GM18519 (cell line): ENCODE measurements around the gene GPC6.

ENCODE experiments used
- ATAC-seq: cut with Tn5 transposase; IDR thresholded peaks from one replicate; pipeline ENCODE4 v1.9.1; 2021; ENCODE audit warnings: mild to moderate bottlenecking, moderate library complexity; ENCODE audit not compliant: unreplicated experiment, low FRiP score

The GPC6 gene

DNA sequence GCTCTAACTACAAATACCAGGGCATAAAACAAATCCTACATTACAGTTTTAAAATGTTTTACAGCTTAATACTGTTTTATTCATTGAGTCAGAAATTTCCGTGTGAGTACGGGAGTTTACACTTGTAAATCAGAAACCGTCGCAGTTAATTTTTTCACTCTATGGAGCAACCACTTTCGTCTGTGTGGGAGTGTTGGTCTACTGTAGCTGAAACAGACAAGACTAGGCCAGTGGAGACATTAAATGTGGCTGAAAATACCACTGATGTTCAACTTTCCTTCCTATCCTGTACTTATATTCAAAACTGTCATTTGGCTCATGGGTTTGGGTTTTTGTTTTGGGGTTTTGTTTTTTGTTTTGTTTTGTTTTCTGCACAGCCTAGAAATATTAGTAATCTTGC lies 984.2 kb downstream of the GPC6 start:
- ATAC-seq: peak; percentile 66

DNA sequence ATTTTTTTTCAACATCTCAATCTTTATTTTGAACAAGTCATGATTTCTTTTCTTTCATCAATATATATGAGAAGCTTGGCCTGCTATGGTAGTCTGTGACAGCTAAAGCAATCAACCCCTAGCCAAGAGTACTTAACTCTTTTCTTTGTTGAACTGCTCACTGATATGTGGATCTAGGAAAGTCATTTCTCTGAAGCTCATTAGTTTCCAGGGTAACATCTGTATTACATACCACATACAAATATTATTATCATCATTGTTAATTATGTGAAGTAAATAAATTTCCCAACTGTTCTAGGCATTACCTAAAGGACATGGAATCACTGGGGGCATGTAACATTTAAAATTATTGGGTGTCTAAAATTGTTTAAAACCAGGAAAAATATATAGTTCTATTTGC lies 985.6 kb downstream of the GPC6 start:
- no peak for ATAC-seq

DNA sequence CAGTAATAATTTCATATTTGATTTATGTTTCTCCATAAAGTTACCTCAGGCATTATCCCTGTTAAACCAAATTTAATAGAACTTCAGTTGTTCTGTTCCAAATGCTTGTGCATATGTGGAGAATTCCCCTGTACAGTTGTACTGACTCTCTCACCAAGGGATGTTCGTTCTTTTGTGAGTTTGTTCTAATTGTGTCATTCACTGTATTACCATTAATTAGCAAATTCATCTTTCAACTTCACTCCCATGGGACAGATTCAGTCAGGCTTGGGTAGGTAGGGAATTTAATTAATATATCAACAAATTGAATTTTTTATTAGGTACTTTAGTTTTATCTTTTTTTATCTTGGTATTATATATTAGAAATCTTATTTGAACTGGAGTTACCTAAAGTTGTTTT lies 987.5 kb downstream of the GPC6 start:
- no peak for ATAC-seq

DNA sequence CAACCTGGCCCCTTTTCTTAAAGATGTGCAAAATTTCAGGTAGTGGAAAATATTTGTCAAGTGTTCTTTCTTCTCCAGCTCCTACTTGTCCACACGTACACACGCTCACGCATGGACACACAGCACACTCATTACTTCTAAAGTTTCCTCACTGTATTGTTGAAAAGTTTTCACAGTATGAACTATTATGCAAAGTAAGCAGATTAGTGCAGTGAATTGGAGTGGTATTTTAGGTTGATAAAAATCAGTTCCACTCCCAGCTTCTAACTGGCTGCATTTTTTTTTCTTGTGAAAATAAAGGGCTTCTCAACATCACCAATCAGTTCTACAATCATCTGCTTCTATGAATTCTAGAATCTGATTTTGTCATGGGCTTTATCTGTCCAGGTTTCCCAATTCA lies 988.4 kb downstream of the GPC6 start:
- ATAC-seq: no peak

DNA sequence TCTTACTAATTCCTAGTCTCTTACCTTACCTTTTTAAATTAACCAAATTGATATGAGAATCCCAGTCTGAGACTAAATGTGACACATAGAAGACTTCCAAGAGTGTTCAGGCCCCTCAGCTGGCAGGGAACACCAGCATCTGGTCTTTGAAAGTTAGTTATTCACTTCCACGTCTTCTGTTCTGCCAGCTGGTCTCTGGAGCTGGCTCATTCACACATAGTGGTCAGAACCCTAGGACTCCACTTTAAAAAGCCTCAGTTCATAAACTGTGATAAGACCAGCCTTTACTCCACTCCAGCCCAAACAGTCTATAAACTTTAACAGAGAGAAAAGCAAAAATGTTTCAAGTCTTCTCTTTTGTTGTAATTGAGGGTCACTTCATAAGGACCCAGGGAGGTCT lies 989.9 kb downstream of the GPC6 start:
- no peak for ATAC-seq

DNA sequence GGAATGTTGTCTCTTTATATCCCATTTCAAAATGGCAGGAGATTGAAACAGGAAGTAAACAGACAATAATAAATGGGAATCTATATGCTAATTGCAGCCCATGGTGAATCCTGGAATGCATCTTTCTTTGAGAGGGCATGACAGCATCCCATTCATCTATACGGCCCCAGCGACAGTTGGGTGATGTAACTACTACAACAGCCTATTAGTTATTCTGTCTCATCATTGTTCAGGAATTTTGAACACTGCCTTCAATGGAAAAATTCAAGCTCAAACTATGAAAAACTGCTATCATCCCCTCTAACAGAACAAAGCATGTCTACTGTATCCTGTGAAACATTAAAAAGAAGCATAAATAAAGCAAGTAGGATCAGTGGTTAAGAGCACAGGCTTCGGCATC lies 990.8 kb downstream of the GPC6 start:
- ATAC-seq: no peak

DNA sequence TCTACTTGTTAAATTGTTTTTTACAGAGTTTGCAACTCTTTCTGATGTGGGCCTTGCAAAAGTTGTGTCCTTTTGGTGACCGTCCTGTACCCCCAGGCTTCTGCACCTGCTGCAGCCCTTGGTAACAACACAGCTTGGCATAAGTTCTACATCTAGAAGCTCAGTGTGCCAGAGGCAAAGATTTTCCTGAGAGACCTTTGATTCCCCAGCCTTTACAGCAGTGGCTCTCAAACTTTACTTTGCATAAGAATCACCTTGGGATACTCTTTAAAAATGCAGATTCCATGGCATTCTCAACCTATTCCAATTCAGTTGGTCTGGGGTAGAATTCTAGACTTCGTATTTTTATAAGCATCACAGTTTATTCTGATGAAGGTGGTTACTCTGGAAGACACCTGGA lies 991.9 kb downstream of the GPC6 start:
- ATAC-seq: no peak

DNA sequence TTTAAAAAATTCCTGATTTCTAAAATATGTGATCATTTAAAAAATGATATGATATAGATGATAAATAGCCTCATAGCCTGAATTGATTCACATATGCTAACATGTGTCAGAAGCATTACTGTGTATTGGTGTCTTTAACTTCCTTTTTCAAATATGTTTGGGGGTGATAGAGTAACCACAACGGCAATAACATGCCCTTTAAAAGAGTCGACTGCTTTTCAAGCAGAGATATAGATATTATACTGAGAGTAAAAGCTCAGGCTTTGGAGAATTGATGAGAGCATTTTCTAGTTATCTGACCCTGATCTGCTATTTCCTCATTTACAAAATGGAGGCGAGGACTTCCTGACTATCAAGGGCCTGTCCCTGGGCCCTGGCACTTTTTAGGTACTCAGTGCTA lies 992.3 kb downstream of the GPC6 start:
- ATAC-seq: no peak

DNA sequence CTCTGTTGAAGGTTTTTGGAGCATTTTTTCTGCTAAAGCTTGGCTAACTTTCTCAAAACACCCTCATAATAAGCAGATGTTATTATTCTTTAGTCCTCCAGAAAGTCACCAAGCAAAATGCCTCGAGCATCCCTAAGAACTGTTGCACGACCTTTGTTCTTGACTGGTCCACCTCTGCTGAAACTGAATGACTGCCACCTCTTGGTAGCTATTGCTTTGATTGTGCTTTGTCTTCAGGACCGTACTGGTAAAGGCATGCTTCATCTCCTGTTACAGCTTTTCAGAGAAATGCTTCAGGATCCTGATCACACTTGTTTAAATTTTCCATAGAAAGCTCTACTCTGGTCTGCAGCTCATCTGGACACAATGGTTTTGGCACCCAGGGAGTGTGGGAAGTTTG lies 998.1 kb downstream of the GPC6 start:
- no peak for ATAC-seq

DNA sequence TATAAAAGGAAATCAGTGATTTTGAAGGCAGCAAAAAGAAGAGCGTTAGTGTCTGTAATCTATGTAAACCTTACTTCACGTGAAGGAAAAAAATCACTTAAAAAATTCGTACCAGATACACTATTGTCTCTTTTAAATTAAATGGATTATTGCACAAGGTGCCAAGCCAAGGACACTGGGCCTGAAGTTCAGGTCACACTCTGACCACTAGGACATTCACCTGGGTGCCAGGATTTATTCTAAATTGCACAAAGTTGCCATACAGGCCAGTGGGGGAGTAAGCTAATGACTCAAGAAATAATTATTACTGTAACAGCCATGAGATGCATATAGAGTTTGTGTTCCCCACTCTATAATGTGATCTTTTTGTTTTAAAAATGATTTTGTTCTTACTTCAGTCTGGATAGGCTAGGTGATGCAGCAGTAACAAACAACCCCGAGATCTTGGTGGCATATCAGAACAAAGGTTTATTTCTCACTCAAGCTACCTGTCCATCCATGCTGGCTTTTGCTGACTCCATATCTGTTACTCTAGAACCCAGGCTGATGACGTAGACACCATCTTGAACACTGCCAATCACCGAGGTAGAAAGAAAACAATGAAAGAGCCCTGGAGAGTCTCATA lies 1000.8 kb downstream of the GPC6 start:
- ATAC-seq: no peak

DNA sequence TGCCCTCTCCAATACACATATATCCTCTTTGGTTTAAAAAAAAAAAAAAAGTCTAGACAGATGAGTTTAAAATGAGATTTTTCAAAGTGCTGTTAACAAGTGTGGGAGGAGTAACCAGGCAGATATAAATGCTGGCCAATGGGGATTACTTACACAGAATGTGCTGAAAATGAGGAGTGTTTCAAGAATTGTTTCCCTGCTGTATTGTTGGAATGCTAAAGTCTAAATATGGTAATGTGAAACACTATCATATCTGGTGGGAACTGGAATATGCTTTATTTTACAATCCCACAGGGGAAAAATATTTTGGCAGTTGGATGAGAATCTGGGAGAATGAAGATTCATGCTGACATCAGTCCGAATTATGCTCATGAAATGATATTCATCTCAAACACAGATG lies 1002.2 kb downstream of the GPC6 start:
- ATAC-seq: no peak

DNA sequence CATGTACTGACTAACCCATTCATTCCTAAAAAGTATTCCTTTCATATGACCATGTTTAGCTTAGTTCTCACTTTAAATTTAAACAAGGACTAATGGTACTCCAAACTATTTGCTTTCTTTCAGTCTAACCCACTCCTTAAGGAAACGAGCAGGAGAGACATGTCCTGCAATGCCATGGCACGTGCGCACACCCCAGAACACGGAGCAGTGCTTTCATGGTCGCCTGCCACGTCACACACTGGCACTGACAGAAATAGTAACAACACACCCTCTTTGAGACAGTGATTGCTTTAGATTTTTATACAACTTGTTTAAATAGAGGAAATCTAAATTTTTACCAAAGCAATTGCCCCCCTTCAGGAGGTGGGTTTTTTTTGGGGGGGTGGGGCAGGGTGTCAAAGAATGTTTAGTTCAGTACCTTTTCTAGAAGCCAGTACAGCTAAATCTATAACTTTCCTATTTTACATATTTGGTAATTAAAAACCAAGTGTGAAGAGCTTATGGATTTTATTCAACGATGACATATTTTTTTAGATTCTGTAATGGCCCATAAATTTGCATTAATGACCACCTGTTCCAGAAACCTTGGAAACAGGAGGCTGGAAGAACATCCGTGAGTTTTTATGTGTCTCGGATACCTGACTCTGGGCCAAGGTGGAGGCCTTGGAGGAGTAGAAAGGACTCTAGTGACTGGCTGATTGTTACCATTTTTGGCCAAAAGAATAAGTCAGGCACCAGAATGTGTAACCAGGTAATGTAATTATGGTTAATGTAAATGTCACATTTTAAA lies 1005.7 kb downstream of the GPC6 start:
- ATAC-seq: no peak

DNA sequence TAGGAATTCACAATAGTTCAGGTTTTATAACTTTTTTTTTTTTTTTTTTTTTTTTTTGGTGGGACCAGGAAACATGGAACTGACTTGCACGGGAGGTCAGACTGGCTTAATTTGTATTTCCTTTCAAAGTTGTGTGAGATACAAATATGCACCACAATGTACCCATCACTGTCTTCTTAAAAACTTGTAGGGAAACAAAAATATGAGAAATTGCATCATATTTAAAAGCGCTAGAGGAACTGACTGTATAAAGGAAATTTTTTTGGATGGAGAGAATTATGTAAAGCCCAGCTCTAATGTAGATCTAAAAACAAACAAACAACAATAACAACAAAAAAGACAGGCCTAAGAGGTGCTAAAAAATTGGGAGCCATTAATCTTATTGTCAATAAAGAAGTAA lies 1006.3 kb downstream of the GPC6 start:
- ATAC-seq: no peak

DNA sequence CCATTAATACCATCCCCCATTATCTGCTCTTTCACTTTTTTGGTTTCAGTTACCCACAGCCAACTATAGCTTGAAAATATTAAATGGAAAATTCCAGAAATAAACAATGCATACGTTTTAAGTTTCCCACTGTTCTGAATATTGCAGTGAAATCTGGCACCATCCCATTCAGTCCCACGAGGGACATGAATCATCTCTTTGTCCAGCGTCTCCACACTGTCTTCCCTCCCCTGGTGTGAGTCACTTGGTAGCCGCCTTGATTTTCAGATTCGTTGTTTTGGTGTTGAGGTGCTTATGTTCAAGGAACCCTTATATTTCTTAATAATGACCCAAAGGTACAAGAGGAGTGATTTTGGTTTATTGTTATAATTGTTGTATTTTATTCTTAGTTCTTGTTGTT lies 1006.8 kb downstream of the GPC6 start:
- ATAC-seq: no peak

DNA sequence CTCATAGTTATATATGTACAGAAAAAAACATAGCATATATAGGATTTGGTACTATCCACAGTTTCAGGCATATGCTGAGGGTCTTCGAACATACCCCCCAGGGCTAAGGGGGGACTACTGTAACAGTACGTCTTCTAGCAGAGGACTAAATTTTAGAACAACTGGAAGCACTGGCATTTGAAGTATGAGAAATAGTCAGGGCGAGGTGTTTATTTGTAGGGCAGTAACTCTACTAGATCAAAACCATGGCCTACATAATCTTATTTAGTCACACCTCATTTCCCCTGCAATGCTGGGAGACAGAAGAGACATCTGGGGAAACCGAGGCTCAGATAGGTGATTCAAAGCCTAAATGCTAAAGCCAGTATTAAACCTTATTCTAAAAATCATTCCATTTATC lies 1007.2 kb downstream of the GPC6 start:
- ATAC-seq: no peak

DNA sequence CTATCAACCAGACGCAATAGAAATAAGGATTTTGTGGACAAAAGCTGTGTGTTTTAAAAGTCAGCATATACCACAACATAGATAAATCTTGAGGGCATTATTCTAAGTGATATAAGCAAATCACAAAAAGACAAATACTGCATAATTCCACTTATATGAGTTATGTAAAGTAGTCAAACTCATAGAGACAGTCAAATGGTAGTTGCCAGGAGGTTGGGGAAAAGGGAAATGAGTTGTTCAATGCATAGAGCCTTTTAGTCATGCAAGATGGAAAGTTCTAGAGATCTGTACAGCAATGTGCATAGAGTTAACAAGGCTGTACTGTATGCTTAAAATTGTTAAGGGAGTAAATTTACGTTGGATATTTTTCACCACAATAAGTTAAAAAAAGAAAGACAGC lies 1008.1 kb downstream of the GPC6 start:
- no peak for ATAC-seq

DNA sequence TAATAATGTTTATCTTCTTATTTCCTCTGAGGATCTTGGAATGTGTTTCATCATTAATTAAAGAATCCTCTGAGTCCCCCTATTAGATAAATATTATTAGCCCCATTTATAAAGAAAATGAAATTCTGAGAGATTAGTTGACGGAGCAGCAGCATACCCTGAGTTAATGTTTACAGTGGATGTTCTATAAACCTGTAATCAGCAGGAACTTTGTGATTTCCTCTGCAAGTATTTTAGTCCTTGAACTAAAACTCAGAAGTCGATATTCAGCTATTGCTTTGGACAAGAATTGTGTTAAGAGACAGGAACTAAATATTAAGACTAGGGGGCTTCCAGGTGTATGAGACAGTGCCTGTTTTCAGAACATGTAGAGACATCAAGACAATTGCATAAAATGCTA lies 1009.5 kb downstream of the GPC6 start:
- ATAC-seq: no peak

DNA sequence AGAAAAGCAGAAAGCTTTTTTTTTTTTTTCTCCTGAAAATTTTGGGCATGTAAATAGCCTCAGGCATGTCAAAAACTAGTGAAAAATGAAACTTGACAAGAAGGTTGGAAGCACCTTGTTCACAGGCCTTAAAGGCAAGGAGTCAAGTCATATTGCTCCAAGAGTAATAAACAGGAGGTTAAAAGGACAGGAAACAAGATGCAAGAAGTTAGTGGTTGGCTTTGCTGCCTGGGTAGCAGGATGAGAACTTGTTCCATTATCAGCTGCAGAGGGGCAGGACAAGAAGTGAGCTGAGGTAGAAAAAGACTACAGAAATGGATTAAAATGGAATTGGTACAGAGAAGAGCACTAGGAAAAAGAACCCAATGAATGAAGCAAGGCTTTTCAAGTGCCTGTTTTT lies 1010.3 kb downstream of the GPC6 start:
- peak; percentile 43 for ATAC-seq

DNA sequence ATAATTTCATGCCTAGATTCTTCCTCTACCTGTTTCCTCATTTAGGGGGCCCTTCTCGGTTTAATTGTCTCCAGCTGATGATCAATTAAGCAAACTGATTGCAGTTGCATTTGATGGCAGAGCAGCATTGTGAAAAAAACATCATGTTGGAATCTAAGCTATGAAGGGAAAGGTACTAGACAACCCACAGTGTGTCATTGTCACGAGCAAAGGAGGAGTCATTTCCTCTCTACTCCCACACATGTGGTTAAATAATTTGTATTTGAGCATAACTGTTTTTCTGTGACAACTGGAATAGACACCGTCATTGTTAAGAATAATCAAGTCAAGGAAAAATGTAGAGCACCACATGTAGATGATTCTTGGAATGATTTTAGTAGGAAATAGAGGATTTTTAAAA lies 1012.5 kb downstream of the GPC6 start:
- ATAC-seq: peak; percentile 81

DNA sequence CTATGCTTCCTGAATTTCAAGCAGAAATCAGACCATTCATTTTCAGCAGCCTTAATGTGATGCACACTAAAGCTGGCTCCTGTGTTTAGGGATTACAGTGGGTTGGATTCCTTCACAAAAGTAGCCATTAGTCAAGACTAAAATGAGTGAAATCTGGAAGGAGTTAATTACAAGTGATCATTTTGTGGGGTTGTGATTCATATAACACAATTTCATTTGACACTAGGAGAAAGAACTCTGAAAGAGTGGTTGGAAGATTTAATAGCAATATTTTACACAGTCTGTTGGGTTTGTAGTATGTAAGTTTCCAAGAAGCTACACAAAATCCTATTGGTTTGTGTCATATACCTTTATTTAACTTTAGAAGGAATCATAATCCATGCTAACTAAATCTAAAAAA lies 1015.9 kb downstream of the GPC6 start:
- no peak for ATAC-seq

DNA sequence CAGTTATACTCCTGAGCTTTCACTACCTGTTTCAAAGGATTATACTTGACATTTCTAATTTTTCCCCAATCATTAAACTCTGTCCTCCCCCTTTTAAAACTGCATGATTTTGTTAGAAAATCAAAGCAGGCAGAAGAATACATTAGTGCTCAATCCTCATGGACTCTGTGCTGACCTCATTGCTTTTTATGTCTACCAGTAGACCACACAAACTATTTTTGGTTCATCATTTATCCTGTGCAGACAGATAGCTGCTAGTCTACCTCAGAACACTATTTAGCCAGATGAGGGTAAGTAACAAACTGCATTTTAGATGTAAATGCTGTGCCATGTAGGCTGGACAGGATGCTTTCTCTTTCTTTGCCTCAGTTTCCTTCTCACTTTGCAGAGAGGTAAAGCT lies 1016.9 kb downstream of the GPC6 start:
- no peak for ATAC-seq

DNA sequence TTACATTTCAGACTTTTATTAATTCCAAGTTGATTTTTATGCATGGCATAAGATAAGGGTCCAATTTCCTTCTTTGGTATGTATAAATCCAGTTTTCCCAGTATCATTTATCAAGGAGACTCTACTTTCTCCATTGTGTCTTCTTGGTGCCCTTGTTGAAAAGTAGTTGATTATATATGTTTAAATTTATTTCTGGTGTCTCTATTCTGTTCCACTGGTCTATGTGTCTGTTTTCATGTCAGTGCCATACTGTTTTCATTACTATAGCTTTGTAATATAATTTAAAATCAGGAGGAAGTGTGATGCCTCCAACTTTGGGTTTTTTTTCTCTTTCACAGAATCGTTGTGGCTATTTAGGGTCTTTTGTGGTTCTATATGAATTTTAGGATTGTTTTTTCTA lies 1019.9 kb downstream of the GPC6 start:
- no peak for ATAC-seq
